ENCODE measurements around the gene UGT1A3.

Gene UGT1A3

DNA sequence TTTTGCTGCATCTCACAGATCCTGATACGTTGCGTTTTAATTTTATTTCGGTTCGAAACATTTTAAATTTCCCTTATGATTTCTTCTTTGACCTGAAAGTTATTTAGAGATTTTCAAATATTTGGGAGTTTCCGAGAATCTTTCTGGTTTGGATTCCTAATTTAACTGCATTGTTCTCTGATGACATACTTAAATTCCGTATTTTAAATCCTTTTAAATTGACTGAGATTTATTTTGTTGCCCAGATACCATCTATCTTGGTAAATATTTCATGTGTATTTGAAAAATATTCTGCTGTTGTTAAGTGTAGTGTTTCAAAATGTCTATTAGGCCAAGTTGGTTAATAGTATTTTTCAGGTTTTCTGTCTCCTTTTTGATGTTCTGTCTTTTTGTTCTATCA lies 87.0 kb downstream of the UGT1A3 start:
- no peak for DNase-seq (ENCODE audit: low read depth)
- TF ChIP-seq, protein P1, sequence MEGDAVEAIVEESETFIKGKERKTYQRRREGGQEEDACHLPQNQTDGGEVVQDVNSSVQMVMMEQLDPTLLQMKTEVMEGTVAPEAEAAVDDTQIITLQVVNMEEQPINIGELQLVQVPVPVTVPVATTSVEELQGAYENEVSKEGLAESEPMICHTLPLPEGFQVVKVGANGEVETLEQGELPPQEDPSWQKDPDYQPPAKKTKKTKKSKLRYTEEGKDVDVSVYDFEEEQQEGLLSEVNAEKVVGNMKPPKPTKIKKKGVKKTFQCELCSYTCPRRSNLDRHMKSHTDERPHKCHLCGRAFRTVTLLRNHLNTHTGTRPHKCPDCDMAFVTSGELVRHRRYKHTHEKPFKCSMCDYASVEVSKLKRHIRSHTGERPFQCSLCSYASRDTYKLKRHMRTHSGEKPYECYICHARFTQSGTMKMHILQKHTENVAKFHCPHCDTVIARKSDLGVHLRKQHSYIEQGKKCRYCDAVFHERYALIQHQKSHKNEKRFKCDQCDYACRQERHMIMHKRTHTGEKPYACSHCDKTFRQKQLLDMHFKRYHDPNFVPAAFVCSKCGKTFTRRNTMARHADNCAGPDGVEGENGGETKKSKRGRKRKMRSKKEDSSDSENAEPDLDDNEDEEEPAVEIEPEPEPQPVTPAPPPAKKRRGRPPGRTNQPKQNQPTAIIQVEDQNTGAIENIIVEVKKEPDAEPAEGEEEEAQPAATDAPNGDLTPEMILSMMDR (IDR thresholded peaks at IDR 0.05; ENCODE audit: low read length, missing control alignments), result no peak
- no peak overlapping the region for H3K4me3 ChIP-seq (replicated peaks; ENCODE audit: low read depth, low read length)

- DNase-seq (ENCODE audit: low read depth), result no peak
- TF ChIP-seq, protein P1 (IDR thresholded peaks at IDR 0.05; ENCODE audit: low read length, missing control alignments), result no peak
- H3K4me3 ChIP-seq (replicated peaks; ENCODE audit: low read depth, low read length), result no peak overlapping the region
These were observed 87.5 kb downstream of the UGT1A3 start for GRCh38 chr2:233816334-233816733.

DNA sequence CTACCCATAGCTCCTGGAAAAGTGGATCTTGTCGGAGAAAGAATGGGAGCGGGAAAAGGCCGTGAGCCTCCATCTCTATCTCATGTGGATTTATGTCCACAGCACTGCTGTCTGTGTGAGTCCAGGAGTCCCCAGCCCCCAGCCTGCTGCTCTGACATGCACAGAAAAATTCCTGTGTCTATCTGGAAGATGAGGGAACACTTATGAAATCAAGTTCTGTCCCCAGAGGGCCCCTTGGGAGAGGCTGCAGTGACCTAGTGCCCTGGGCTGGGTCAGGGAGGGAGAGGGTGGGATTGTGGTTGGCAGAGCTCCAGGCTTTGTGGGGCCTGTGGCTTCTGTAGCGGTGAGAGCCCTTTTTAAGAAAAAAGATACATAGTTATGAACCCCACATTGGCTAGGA lies 87.9 kb downstream of the UGT1A3 start:
- TF ChIP-seq, protein P1 (IDR thresholded peaks at IDR 0.05; ENCODE audit: low read length, missing control alignments), result no peak
- DNase-seq (ENCODE audit: low read depth), result no peak
- H3K4me3 ChIP-seq (replicated peaks; ENCODE audit: low read depth, low read length), result no peak overlapping the region

- DNase-seq (ENCODE audit: low read depth), result no peak
- TF ChIP-seq, protein P1 (IDR thresholded peaks at IDR 0.05; ENCODE audit: low read length, missing control alignments), result no peak
- no peak overlapping the region for H3K4me3 ChIP-seq (replicated peaks; ENCODE audit: low read depth, low read length)
These were observed 88.6 kb downstream of the UGT1A3 start for GRCh38 chr2:233817361-233817911.

DNA sequence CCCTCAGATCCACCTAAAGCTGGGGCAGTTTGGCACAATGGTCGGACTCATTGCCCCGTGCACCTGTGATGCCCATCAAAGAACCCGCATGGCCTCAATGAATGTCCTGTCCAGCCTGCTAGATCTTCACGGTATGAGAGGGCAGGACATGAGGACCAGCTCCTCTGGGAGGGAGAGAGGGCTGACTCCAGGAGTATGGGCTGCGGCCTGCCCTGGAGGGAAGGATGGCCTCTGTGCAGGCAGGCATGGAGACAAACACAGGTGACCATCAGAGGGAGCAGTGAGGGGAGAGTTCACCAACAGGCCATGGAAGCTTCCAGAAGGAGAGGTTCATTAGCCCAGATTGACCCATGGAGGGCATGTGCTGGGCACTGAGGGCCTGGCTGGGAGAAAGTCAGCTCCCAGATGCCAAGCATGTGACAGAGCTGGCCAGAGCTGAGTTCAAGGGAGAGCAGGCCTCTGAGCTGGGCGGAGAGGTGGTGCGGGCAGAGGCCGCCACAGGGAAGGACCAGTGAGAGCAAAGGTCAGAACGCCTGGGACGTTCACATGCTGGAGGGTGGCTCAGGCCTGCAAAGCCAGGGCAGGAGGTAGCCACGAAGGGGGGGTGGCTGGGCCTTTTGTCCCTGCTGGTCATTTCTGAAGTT lies 89.3 kb downstream of the UGT1A3 start:
- TF ChIP-seq, protein P1 (IDR thresholded peaks at IDR 0.05; ENCODE audit: low read length, missing control alignments), result no peak
- H3K4me3 ChIP-seq (replicated peaks; ENCODE audit: low read depth, low read length), result no peak overlapping the region
- no peak for DNase-seq (ENCODE audit: low read depth)

GRCh38 chr2:233818639-233819621 lies 90.1 kb downstream of the UGT1A3 start:
- no peak overlapping the region for H3K4me3 ChIP-seq (replicated peaks; ENCODE audit: low read depth, low read length)
- TF ChIP-seq, protein P1 (IDR thresholded peaks at IDR 0.05; ENCODE audit: low read length, missing control alignments), result no peak
- DNase-seq (ENCODE audit: low read depth), result no peak

All from fibroblast of pulmonary artery (primary cell).